ENCODE data around the gene C4orf33.
"Not testable (repeated sequence)": the region's sequence is repeated elsewhere in the genome, so short reads cannot be mapped to it uniquely, and the experiment has no call there.

C4orf33 gene

GRCh38 chr4:129095811-129096454 is at the start of gene C4orf33:
C4orf33 (plus strand) TSS chr4:129096152; CDS start chr4:129102611, 6,459 bp downstream.
- DNase-seq: peak; percentile 87

- no peak for DNase-seq
These were observed 36.9 kb upstream of the C4orf33 start for GRCh38 chr4:129059028-129059427.

- DNase-seq: no peak
These were observed 33.4 kb upstream of the C4orf33 start for GRCh38 chr4:129062580-129062979.

DNA sequence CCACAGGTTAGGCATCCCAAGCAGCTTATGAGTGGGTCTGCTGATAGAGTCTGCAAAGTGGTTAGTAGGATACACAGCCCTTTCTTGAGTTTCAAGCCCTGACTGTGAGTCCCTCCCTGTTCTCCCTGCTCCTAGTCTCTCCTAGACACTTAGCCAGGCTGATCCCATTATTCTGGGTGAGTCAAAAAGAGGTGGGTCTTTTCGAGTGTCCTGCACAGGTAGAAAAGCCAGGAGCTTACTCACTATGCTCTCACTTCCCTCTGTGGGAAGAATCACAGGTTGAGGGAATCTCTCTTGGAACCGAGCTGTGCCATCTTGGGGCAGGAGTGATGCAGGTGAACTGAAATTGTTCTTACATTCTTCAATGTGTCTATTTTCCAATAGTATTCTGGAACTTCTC is 32.3 kb upstream of the C4orf33 start:
- DNase-seq: no peak

GRCh38 chr4:129064717-129065116 is 31.2 kb upstream of the C4orf33 start:
- no peak for DNase-seq

DNA sequence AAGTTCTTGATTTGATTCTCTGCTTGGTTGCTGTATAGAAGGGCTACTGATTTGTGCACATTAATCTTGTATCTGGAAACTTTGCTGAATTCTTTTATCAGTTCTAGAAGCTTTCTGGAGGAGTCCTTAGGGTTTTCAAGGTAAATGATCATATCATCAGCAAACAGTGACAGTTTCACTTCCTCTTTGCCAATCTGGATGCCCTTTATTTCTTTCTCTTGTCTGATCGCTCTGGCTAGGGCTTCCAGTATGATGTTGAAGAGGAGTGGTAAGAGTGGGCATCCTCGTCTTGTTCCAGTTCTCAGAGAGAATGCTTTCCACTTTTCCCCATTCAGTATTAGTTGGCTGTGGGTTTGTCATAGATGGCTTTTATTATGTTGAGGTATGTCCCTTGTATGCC is 26.4 kb upstream of the C4orf33 start:
- DNase-seq: not testable (repeated sequence)

GRCh38 chr4:129077326-129077725 is 18.6 kb upstream of the C4orf33 start:
- DNase-seq: no peak

- no peak for DNase-seq
These were observed 15.8 kb upstream of the C4orf33 start for GRCh38 chr4:129080129-129080528.

GRCh38 chr4:129082302-129082701 is 13.7 kb upstream of the C4orf33 start:
- DNase-seq: no peak

GRCh38 chr4:129085472-129085871 is 10.5 kb upstream of the C4orf33 start:
- DNase-seq: no peak

DNA sequence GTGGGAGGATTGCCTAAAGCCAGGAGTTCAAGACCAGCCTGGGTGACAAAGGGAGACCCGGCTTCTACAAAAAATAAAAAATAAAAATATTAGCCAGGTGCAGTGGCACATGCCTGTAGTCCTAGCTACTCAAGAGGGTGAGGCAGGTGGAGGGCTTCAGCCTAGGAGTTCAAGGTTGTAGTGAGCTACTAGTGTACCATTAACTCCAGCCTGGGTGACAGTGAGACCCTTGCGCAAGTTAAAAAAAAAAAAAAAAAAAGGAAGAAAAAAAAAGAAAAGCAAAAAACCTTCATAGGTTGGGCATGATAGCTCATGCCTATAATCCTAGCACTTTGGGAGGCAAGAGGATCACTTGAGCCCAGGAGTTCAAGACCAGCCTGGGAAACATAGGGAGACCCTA is 8.4 kb upstream of the C4orf33 start:
- no peak for DNase-seq

- DNase-seq: no peak
These were observed 3.2 kb upstream of the C4orf33 start for GRCh38 chr4:129092631-129093190.

DNA sequence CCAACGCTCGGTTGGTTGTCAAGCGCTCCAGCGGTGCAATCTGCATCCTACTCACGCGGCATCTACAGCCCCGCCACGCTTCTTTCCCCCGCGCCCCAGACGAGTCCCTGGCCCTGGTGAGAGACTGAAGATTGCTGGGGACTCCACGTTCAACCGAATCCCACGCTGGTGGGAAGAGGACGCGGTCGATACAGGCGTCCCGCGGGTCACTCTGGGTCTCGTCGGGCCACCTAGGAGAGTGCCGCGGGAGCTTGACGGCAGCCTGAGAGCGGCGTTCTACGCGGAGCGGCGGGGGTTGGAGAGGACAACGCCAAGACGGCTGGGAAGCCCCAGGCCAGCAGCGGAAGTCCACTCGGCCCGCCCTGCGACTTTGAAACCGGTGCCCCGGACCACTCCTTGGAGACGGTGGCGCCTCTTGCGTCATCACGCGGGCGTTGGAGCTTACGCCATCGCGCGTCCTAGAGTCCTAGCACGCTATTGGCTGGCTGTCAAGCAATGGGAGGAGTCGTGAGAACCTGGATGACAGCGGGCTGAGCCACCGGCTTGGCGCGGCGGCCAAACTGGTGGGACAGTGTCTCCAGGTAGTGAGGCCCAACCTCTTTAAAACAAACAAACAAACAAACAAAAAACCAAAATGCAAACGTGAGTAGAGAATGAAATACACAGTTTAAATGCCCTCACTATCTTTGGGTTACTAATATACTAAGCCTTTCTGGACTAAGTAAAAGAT is 2.6 kb upstream of the C4orf33 start, which contains the start of gene SCLT1:
SCLT1 (minus strand) TSS at position 349 of the 730 bp plus-strand sequence. CDS start 436 bp downstream, outside the sequence.
- DNase-seq: peak; percentile 99

GRCh38 chr4:129094347-129094746 is 1.6 kb upstream of the C4orf33 start:
- DNase-seq: no peak

DNA sequence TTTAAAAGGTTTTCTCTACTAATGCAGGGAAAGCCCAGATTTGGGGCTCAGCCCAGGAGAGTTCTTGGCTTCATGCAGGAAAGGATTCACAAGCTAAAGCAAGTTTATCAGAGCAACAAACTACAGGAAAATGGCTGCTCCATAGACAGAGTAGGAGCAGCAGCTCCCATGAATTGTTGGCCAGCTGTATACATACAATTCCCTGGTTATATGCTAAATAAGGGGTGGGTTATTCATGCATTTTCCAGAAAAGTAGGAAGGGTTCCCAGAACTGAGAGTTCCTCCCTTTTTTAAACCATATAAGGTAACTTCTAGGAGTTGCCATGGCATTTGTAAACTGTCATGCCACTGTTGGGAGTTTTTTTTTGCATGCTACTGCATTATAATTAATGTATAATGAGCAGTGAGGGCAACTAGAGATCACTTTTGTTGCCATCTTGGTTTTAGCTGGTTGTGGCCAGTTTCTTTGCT is 2.6 kb downstream of the C4orf33 start:
- no peak for DNase-seq

- no peak for DNase-seq
These were observed 14.2 kb downstream of the C4orf33 start for GRCh38 chr4:129109965-129110824.

- DNase-seq: no peak
These were observed 15.0 kb downstream of the C4orf33 start for GRCh38 chr4:129110931-129111330.

DNA sequence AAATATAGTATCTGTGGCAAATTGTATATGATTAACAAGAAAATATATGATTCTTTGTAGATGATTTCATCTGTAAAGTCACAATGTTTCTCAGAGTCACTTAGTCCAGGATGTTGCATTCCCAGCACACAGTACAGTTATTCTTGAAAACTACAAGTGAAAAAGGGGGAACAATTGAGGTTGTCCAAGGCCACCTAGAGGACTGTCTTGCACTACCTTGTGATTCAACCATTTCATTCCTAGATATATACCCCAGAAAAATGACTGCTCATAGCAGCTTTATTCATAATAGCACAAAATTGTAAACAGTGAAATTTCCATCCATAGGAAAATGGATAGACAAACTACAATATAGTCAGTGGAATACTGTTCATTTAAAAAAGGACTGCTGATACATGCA is 16.0 kb downstream of the C4orf33 start:
- DNase-seq: no peak

GRCh38 chr4:129113434-129113833 is 17.5 kb downstream of the C4orf33 start:
- DNase-seq: no peak

GRCh38 chr4:129113919-129114318 is 18.0 kb downstream of the C4orf33 start:
- no peak for DNase-seq

GRCh38 chr4:129117705-129118104 is 21.8 kb downstream of the C4orf33 start:
- no peak for DNase-seq

DNA sequence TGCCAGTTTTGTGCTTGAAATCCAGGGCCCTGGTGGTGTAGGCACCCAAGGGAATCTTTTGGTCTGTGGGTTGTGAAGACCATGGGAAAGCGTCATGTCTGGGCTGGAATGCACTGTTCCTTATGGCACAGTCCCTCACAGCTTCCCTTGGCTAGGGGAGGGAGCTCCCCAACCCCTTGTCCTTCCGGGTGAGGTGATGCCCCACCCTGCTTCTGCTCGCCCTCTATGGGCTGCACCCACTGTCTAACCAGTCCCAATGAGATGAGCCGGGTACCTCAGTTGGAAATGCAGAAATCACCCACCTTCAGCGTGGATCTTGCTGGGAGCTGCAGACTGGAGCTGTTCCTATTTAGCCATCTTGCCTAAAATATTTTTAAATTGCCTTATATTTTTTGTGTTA is 30.7 kb downstream of the C4orf33 start:
- not testable (repeated sequence) for DNase-seq

DNA sequence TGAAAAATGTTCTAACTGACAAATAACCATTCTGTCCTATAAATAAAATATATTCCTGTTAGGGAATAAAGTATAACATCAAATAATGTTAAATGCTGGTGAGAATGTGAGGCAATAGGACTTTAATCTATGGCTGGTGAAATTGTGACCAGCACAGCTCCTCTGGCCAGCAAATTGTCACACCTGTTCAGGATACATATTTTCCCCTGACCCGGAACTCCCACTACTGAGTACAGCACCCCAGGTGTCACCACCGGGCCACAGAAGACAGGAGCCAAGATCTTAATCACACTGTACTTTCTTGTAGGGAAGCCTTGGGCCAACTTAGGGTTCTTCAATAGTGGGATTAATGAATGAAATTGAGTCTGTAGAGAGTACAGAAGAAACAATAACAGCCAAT is 33.2 kb downstream of the C4orf33 start:
- DNase-seq: no peak

Measured in activated CD4-positive, alpha-beta T cell treated with anti-CD3 and anti-CD28 coated beads, Interleukin-10, Interleukin-2, amounts not matched to agents 100 ng/mL and 50 ng/mL, durations not matched to agents 16 hours and 8 hours (primary cell).